HEK293 (cell line): ENCODE results near the gene AP5S1.

Experiments
- MEIS1 ChIP-seq: sonication (generic); formaldehyde crosslinking; IDR thresholded peaks from 2 replicates; pipeline ENCODE4 v1.8.1; 2022; ENCODE audit warnings: missing genetic modification reagents, mild to moderate bottlenecking, borderline replicate concordance
- MZF1 ChIP-seq: fragments of 450-650 bp; formaldehyde crosslinking; IDR thresholded peaks from 2 replicates; pipeline ENCODE4 v1.5.1; 2017; ENCODE audit warnings: missing biosample characterization, missing genetic modification characterization, borderline replicate concordance
- OSR2 ChIP-seq: fragments of 450-650 bp; formaldehyde crosslinking; IDR thresholded peaks from 2 replicates; pipeline ENCODE4 v1.5.1; 2016; ENCODE audit warnings: missing biosample characterization, missing genetic modification characterization
- WT1 ChIP-seq: fragments of 450-650 bp; formaldehyde crosslinking; IDR thresholded peaks from 2 replicates; pipeline ENCODE4 v1.5.1; 2016; ENCODE audit warnings: missing biosample characterization, missing genetic modification characterization
- ZBTB8A ChIP-seq: fragments of 450-650 bp; formaldehyde crosslinking; IDR thresholded peaks from 2 replicates; pipeline ENCODE4 v1.5.1; 2016; ENCODE audit warnings: missing biosample characterization, missing genetic modification characterization
- ZIC2 ChIP-seq: fragments of 450-650 bp; formaldehyde crosslinking; IDR thresholded peaks from 2 replicates; pipeline ENCODE4 v1.5.1; 2016; ENCODE audit warnings: missing biosample characterization, missing genetic modification characterization
- ZNF16 ChIP-seq: fragments of 450-650 bp; formaldehyde crosslinking; IDR thresholded peaks from 2 replicates; pipeline ENCODE4 v1.5.1; 2016; ENCODE audit warnings: low read depth, missing biosample characterization, missing genetic modification characterization
- ZNF184 ChIP-seq: fragments of 450-650 bp; IDR thresholded peaks from 2 replicates; pipeline ENCODE4 v1.5.1; 2018; ENCODE audit warnings: missing biosample characterization, mild to moderate bottlenecking, missing genetic modification characterization
- ZNF354C ChIP-seq: fragments of 450-650 bp; formaldehyde crosslinking; IDR thresholded peaks from 2 replicates; pipeline ENCODE4 v1.5.1; 2016; ENCODE audit warnings: missing biosample characterization, missing genetic modification characterization, low read depth, borderline replicate concordance
- ZNF473 ChIP-seq: fragments of 450-650 bp; formaldehyde crosslinking; IDR thresholded peaks from 2 replicates; pipeline ENCODE4 v1.5.1; 2017; ENCODE audit warnings: missing biosample characterization, missing genetic modification characterization
- ZNF610 ChIP-seq: fragments of 450-650 bp; formaldehyde crosslinking; IDR thresholded peaks from 2 replicates; pipeline ENCODE4 v1.5.1; 2016; ENCODE audit warnings: missing biosample characterization, missing genetic modification characterization, borderline replicate concordance
- ZNF660 ChIP-seq: fragments of 450-650 bp; IDR thresholded peaks from 2 replicates; pipeline ENCODE4 v1.5.1; 2018; ENCODE audit warnings: missing biosample characterization, mild to moderate bottlenecking, missing genetic modification characterization
- ZNF664 ChIP-seq: fragments of 450-650 bp; formaldehyde crosslinking; IDR thresholded peaks from 2 replicates; pipeline ENCODE4 v1.5.1; 2016; ENCODE audit warnings: missing biosample characterization, missing genetic modification characterization
- ZNF777 ChIP-seq: fragments of 450-650 bp; formaldehyde crosslinking; IDR thresholded peaks from 2 replicates; pipeline ENCODE4 v1.5.1; 2017; ENCODE audit warnings: missing biosample characterization, missing genetic modification characterization, borderline replicate concordance
- ZSCAN16 ChIP-seq: fragments of 450-650 bp; formaldehyde crosslinking; IDR thresholded peaks from 2 replicates; pipeline ENCODE4 v1.5.1; 2016; ENCODE audit warnings: missing biosample characterization, missing genetic modification characterization
- TF ChIP-seq, protein P1 (sequence below): fragments of 450-650 bp; formaldehyde crosslinking; IDR thresholded peaks from 2 replicates; pipeline ENCODE4 v1.5.1; 2016; ENCODE audit warnings: missing biosample characterization, missing genetic modification characterization
- TF ChIP-seq, protein P2 (sequence below): fragments of 450-650 bp; formaldehyde crosslinking; conservative IDR thresholded peaks from 2 replicates; pipeline ENCODE4 v1.5.1; 2016; ENCODE audit warnings: low read depth, missing biosample characterization, missing genetic modification characterization
- TF ChIP-seq, protein P3 (sequence below): fragments of 450-650 bp; formaldehyde crosslinking; IDR thresholded peaks from 2 replicates; pipeline ENCODE4 v1.5.1; 2016; ENCODE audit warnings: missing biosample characterization, missing genetic modification characterization
- TF ChIP-seq, protein P4 (sequence below): fragments of 450-650 bp; formaldehyde crosslinking; IDR thresholded peaks from 2 replicates; pipeline ENCODE4 v1.5.1; 2016; ENCODE audit warnings: missing biosample characterization, missing genetic modification characterization
- TF ChIP-seq, protein P5 (sequence below): fragments of 450-650 bp; formaldehyde crosslinking; IDR thresholded peaks from 2 replicates; pipeline ENCODE4 v1.5.0; 2017; ENCODE audit warnings: missing biosample characterization, missing genetic modification characterization, borderline replicate concordance
- TF ChIP-seq, protein P6 (sequence below): fragments of 450-650 bp; formaldehyde crosslinking; IDR thresholded peaks from 2 replicates; pipeline ENCODE4; 2016; ENCODE audit warnings: missing biosample characterization, missing genetic modification characterization
- TF ChIP-seq, protein P7 (sequence below): fragments of 450-650 bp; IDR thresholded peaks from 2 replicates; pipeline ENCODE4 v1.5.1; 2018; ENCODE audit warnings: missing biosample characterization, mild to moderate bottlenecking, missing genetic modification characterization
- TF ChIP-seq, protein P8 (sequence below): fragments of 450-650 bp; formaldehyde crosslinking; IDR thresholded peaks from 2 replicates; pipeline ENCODE4 v1.5.1; 2017; ENCODE audit warnings: missing biosample characterization, missing genetic modification characterization

AP5S1 gene

DNA sequence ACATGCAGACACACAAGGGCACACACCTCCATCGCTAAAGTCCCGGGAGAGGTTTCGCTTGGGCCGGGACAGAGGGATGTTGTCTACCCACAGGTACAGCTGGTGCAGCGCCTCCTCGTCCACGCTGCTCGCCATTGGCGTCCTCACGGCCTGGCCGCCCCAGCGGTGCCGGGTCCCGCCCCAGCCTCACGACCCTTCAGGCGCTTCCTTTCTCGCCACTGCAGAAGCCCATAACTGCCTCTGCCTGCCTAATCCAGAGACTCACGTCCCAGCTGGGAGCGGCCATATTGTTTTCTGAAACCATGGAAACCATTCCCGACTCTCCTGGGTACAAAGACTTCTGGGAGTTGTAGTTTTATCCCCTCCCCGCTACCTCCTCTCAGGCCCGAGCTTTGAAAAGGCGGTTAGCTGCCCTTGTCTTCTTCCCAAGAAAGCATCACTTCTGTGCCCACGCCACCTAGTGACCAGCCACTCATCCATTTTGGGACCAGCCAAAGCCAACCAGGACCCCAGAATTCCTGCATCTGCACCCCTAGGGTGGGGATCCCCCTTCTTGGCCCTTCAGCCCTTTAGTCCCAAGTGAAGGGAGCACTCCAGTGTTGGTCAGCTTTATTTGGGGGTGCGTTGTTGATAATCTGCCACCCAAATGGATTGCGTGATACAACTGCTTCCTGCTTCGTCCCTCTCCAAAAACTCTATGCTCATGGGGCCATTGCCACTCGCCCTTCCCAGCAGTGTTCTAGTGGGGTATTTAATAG lies 39.0 kb upstream of the AP5S1 start, which contains the start of gene SPEF1 (continued):
- TF ChIP-seq, protein P1, sequence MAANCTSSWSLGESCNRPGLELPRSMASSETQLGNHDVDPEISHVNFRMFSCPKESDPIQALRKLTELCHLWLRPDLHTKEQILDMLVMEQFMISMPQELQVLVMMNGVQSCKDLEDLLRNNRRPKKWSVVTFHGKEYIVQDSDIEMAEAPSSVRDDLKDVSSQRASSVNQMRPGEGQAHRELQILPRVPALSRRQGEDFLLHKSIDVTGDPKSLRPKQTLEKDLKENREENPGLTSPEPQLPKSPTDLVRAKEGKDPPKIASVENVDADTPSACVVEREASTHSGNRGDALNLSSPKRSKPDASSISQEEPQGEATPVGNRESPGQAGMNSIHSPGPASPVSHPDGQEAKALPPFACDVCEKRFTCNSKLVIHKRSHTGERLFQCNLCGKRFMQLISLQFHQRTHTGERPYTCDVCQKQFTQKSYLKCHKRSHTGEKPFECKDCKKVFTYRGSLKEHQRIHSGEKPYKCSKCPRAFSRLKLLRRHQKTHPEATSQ (tag by site-specific recombination), result 0 out of 2 replicates have a peak, but pooled peaks have one; percentile 14
- TF ChIP-seq ZNF473 (tag by site-specific recombination) (no peak), ZNF184 (tag by site-specific recombination) (no peak), ZIC2 (tag by site-specific recombination) (no peak), WT1 (tag by site-specific recombination) (no peak), ZNF777 (no peak), ZNF354C (tag by site-specific recombination) (no peak), ZNF660 (tag by site-specific recombination) (no peak), ZBTB8A (tag by site-specific recombination) (peak; percentile 47; the same call in 1 of the 2 replicates), ZNF610 (no peak), ZNF664 (tag by site-specific recombination) (no peak), ZSCAN16 (no peak), MEIS1 (no peak), MZF1 (tag by site-specific recombination) (no peak), ZNF16 (tag by site-specific recombination) (no peak), OSR2 (tag by site-specific recombination) (no peak)
- TF ChIP-seq, protein P2, sequence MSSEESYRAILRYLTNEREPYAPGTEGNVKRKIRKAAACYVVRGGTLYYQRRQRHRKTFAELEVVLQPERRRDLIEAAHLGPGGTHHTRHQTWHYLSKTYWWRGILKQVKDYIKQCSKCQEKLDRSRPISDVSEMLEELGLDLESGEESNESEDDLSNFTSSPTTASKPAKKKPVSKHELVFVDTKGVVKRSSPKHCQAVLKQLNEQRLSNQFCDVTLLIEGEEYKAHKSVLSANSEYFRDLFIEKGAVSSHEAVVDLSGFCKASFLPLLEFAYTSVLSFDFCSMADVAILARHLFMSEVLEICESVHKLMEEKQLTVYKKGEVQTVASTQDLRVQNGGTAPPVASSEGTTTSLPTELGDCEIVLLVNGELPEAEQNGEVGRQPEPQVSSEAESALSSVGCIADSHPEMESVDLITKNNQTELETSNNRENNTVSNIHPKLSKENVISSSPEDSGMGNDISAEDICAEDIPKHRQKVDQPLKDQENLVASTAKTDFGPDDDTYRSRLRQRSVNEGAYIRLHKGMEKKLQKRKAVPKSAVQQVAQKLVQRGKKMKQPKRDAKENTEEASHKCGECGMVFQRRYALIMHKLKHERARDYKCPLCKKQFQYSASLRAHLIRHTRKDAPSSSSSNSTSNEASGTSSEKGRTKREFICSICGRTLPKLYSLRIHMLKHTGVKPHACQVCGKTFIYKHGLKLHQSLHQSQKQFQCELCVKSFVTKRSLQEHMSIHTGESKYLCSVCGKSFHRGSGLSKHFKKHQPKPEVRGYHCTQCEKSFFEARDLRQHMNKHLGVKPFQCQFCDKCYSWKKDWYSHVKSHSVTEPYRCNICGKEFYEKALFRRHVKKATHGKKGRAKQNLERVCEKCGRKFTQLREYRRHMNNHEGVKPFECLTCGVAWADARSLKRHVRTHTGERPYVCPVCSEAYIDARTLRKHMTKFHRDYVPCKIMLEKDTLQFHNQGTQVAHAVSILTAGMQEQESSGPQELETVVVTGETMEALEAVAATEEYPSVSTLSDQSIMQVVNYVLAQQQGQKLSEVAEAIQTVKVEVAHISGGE (tag by site-specific recombination), result no peak
- TF ChIP-seq, protein P3, sequence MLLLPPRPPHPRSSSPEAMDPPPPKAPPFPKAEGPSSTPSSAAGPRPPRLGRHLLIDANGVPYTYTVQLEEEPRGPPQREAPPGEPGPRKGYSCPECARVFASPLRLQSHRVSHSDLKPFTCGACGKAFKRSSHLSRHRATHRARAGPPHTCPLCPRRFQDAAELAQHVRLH (tag by site-specific recombination), result no peak
- TF ChIP-seq, protein P4, sequence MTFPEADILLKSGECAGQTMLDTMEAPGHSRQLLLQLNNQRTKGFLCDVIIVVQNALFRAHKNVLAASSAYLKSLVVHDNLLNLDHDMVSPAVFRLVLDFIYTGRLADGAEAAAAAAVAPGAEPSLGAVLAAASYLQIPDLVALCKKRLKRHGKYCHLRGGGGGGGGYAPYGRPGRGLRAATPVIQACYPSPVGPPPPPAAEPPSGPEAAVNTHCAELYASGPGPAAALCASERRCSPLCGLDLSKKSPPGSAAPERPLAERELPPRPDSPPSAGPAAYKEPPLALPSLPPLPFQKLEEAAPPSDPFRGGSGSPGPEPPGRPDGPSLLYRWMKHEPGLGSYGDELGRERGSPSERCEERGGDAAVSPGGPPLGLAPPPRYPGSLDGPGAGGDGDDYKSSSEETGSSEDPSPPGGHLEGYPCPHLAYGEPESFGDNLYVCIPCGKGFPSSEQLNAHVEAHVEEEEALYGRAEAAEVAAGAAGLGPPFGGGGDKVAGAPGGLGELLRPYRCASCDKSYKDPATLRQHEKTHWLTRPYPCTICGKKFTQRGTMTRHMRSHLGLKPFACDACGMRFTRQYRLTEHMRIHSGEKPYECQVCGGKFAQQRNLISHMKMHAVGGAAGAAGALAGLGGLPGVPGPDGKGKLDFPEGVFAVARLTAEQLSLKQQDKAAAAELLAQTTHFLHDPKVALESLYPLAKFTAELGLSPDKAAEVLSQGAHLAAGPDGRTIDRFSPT, result peak; percentile 42; the same call in 1 of the 2 replicates
- TF ChIP-seq, protein P5, sequence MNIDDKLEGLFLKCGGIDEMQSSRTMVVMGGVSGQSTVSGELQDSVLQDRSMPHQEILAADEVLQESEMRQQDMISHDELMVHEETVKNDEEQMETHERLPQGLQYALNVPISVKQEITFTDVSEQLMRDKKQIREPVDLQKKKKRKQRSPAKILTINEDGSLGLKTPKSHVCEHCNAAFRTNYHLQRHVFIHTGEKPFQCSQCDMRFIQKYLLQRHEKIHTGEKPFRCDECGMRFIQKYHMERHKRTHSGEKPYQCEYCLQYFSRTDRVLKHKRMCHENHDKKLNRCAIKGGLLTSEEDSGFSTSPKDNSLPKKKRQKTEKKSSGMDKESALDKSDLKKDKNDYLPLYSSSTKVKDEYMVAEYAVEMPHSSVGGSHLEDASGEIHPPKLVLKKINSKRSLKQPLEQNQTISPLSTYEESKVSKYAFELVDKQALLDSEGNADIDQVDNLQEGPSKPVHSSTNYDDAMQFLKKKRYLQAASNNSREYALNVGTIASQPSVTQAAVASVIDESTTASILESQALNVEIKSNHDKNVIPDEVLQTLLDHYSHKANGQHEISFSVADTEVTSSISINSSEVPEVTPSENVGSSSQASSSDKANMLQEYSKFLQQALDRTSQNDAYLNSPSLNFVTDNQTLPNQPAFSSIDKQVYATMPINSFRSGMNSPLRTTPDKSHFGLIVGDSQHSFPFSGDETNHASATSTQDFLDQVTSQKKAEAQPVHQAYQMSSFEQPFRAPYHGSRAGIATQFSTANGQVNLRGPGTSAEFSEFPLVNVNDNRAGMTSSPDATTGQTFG (tag by site-specific recombination), result no peak
- TF ChIP-seq, protein P6, sequence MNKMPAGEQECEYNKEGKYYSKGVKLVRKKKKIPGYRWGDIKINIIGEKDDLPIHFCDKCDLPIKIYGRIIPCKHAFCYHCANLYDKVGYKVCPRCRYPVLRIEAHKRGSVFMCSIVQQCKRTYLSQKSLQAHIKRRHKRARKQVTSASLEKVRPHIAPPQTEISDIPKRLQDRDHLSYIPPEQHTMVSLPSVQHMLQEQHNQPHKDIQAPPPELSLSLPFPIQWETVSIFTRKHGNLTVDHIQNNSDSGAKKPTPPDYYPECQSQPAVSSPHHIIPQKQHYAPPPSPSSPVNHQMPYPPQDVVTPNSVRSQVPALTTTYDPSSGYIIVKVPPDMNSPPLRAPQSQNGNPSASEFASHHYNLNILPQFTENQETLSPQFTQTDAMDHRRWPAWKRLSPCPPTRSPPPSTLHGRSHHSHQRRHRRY, result no peak
- TF ChIP-seq, protein P7, sequence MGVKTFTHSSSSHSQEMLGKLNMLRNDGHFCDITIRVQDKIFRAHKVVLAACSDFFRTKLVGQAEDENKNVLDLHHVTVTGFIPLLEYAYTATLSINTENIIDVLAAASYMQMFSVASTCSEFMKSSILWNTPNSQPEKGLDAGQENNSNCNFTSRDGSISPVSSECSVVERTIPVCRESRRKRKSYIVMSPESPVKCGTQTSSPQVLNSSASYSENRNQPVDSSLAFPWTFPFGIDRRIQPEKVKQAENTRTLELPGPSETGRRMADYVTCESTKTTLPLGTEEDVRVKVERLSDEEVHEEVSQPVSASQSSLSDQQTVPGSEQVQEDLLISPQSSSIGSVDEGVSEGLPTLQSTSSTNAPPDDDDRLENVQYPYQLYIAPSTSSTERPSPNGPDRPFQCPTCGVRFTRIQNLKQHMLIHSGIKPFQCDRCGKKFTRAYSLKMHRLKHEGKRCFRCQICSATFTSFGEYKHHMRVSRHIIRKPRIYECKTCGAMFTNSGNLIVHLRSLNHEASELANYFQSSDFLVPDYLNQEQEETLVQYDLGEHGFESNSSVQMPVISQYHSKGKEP (tag by site-specific recombination), result no peak
- TF ChIP-seq, protein P8, sequence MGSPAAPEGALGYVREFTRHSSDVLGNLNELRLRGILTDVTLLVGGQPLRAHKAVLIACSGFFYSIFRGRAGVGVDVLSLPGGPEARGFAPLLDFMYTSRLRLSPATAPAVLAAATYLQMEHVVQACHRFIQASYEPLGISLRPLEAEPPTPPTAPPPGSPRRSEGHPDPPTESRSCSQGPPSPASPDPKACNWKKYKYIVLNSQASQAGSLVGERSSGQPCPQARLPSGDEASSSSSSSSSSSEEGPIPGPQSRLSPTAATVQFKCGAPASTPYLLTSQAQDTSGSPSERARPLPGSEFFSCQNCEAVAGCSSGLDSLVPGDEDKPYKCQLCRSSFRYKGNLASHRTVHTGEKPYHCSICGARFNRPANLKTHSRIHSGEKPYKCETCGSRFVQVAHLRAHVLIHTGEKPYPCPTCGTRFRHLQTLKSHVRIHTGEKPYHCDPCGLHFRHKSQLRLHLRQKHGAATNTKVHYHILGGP (tag by site-specific recombination), result no peak
